Kidney glomerular epithelial cell (primary cell): ENCODE results near the gene GPC5.
A peak's percentile ranks its signal among the peaks of the same experiment; 100 is the strongest.
"Not testable (repeated sequence)": the region's sequence is repeated elsewhere in the genome, so short reads cannot be mapped to it uniquely, and the experiment has no call there.

ENCODE experiments used
- DNase-seq: peaks from one replicate; lab custom pipeline; 2025; lab: John Stamatoyannopoulos, UW

The GPC5 gene

GRCh38 chr13:92270990-92271389, 872.6 kb downstream of the GPC5 start:
- no peak for DNase-seq

- no peak for DNase-seq
Measured at GRCh38 chr13:92272177-92272576, 873.8 kb downstream of the GPC5 start.

GRCh38 chr13:92280986-92281385, 882.6 kb downstream of the GPC5 start:
- not testable (repeated sequence) for DNase-seq

GRCh38 chr13:92290718-92291307, 892.4 kb downstream of the GPC5 start:
- DNase-seq, result not testable (repeated sequence)

GRCh38 chr13:92294533-92294932, 896.1 kb downstream of the GPC5 start:
- not testable (repeated sequence) for DNase-seq

GRCh38 chr13:92296154-92296671, 897.8 kb downstream of the GPC5 start:
- not testable (repeated sequence) for DNase-seq

- no peak for DNase-seq
Measured at GRCh38 chr13:92297971-92298942, 899.8 kb downstream of the GPC5 start.

GRCh38 chr13:92300651-92301050, 902.2 kb downstream of the GPC5 start:
- no peak for DNase-seq

GRCh38 chr13:92303428-92303827, 905.0 kb downstream of the GPC5 start:
- DNase-seq, result no peak

GRCh38 chr13:92307752-92308151, 909.3 kb downstream of the GPC5 start:
- DNase-seq, result no peak

- no peak for DNase-seq
Measured at GRCh38 chr13:92312823-92313222, 914.4 kb downstream of the GPC5 start.

- no peak for DNase-seq
Measured at GRCh38 chr13:92313382-92313781, 915.0 kb downstream of the GPC5 start.

- DNase-seq, result no peak
Measured at GRCh38 chr13:92315265-92315664, 916.8 kb downstream of the GPC5 start.

GRCh38 chr13:92316030-92316429, 917.6 kb downstream of the GPC5 start:
- no peak for DNase-seq

GRCh38 chr13:92317066-92317465, 918.6 kb downstream of the GPC5 start:
- DNase-seq, result no peak

GRCh38 chr13:92320323-92320722, 921.9 kb downstream of the GPC5 start:
- DNase-seq, result no peak

- DNase-seq, result no peak
Measured at GRCh38 chr13:92321174-92321573, 922.8 kb downstream of the GPC5 start.

- no peak for DNase-seq
Measured at GRCh38 chr13:92345627-92346026, 947.2 kb downstream of the GPC5 start.

GRCh38 chr13:92346046-92346445, 947.6 kb downstream of the GPC5 start:
- no peak for DNase-seq

- DNase-seq, result peak; percentile 13
Measured at GRCh38 chr13:92354583-92354982, 956.2 kb downstream of the GPC5 start.

- DNase-seq, result no peak
Measured at GRCh38 chr13:92355213-92355612, 956.8 kb downstream of the GPC5 start.

- no peak for DNase-seq
Measured at GRCh38 chr13:92362717-92363116, 964.3 kb downstream of the GPC5 start.

GRCh38 chr13:92365904-92366303, 967.5 kb downstream of the GPC5 start:
- DNase-seq, result no peak
